CD4-positive, CD25-positive, alpha-beta regulatory T cell (primary cell): Measurements from ENCODE around the gene ANXA9. TPM values are rescaled to one million over a fixed set of nuclear protein-coding genes. Genes with fewer than 3 reads are reported as not detected.

ENCODE experiments used
- ATAC-seq, 2 donors: fragments of 150-1000 bp; cut with Tn5 transposase; one replicate each; pipeline ENCODE4 v1.10.0; 2021; ENCODE audit warnings: low read depth in 2 of 2, moderate number of reproducible peaks in 2 of 2, moderate library complexity in 1 of 2
- DNase-seq, 3 donors: peaks; one replicate each; pipeline versions ENCODE4 v3.0.0 to v3.0.0-alpha.2; 2012 to 2022; ENCODE audit warnings: mixed read lengths in 1 of 3
- H3K27ac ChIP-seq: one replicate; pipeline ENCODE4 v1.7.0; 2013; ENCODE audit warnings: mild to moderate bottlenecking, low read length; ENCODE audit not compliant: insufficient read depth, poor library complexity, severe bottlenecking
- H3K27me3 ChIP-seq: one replicate; pipeline ENCODE4 v1.7.0; 2013; ENCODE audit warnings: low read length; ENCODE audit not compliant: control insufficient read depth, insufficient read depth
- H3K36me3 ChIP-seq: one replicate; pipeline ENCODE4 v1.7.0; 2013; ENCODE audit warnings: mild to moderate bottlenecking, low read length, moderate library complexity; ENCODE audit not compliant: control insufficient read depth, insufficient read depth
- H3K4me1 ChIP-seq: 2 replicates; pipeline ENCODE4 v1.7.0; 2013; ENCODE audit warnings: mild to moderate bottlenecking, low read length; ENCODE audit not compliant: insufficient read depth, control insufficient read depth, poor library complexity, severe bottlenecking
- H3K4me3 ChIP-seq: one replicate; pipeline ENCODE4 v1.7.0; 2013; ENCODE audit warnings: low read depth, mild to moderate bottlenecking, low read length, moderate library complexity
- H3K9me3 ChIP-seq, 2 experiments: 1 replicate in 1 of 2; 2 replicates in 1 of 2; pipeline ENCODE4 v1.7.0; 2013; ENCODE audit warnings: low read length in 2 of 2, mild to moderate bottlenecking in 1 of 2, moderate library complexity in 1 of 2; ENCODE audit not compliant: control insufficient read depth in 2 of 2
- H3K27ac Mint-ChIP-seq, 3 donors: one replicate each; pipeline ENCODE4 v1.8.0; 2020 to 2022; ENCODE audit warnings: mild to moderate bottlenecking in 3 of 3, mixed read lengths in 3 of 3, moderate library complexity in 2 of 3
- H3K27me3 Mint-ChIP-seq: one replicate; pipeline ENCODE4 v1.8.0; 2022; ENCODE audit warnings: mild to moderate bottlenecking, mixed read lengths
- H3K36me3 Mint-ChIP-seq: one replicate; pipeline ENCODE4 v1.8.0; 2020; ENCODE audit warnings: mixed read lengths
- H3K4me1 Mint-ChIP-seq, 4 donors: one replicate each; pipeline ENCODE4 v1.8.0; 2020 to 2022; ENCODE audit warnings: mixed read lengths in 4 of 4, mild to moderate bottlenecking in 1 of 4
- H3K4me3 Mint-ChIP-seq, 4 donors: one replicate each; pipeline ENCODE4 v1.8.0; 2020 to 2022; ENCODE audit warnings: mild to moderate bottlenecking in 4 of 4, mixed read lengths in 4 of 4, moderate library complexity in 3 of 4
- H3K9me3 Mint-ChIP-seq, 7 donors: one replicate each; pipeline ENCODE4 v1.8.0; 2020 to 2022; ENCODE audit warnings: mixed read lengths in 7 of 7, mild to moderate bottlenecking in 3 of 7, moderate library complexity in 2 of 7
- polyA plus RNA-seq, 4 donors: library from polyadenylated mRNA; unstranded; fragments of 300-500 nt; fragmentation: Illumina TruSeq; gene quantifications; one replicate each; pipeline ENCODE4 v1.2.3, GENCODE V29; 2021
- total RNA-seq: library from RNA; stranded (reverse); gene quantifications from one replicate; pipeline ENCODE4 v1.2.3, GENCODE V29; 2022

Gene ANXA9
- total and polyA plus RNA-seq, 5 donors from 2014 or later: not detected

DNA sequence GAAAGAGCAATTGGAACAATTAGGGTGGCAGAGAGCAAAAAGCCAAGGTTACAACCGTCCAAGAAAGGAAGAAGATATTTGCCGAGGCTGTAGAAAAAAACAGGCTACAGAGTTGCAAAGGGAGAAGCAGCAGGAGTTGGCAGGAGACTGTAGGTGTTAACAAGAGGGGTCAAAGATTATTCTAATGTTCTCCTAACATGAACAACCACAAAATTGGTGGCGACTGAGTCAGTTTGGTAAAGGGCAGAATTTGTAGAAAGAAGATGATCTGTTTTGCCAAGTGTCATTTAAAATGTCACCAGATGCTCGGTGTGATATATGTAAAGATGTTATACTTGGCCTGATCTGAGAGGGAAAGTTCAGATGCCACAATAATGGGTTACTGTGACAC, 25.8 kb downstream of the ANXA9 start:
- no peak for DNase-seq
- H3K4me1 ChIP-seq: peaks cover 70% of the 10 kb centered on the region
- peak overlapping the region; percentile 90 for H3K4me3 ChIP-seq
- peak overlapping the region; percentile 97 for H3K27ac ChIP-seq
- H3K4me3 Mint-ChIP-seq: peak overlapping the region; percentile 95 to 98 (median 96)
- ATAC-seq: no peak
- H3K36me3 ChIP-seq: no peaks in the 10 kb centered on the region
- H3K9me3 ChIP-seq: no peaks in the 10 kb centered on the region
- H3K27me3 Mint-ChIP-seq: no peaks in the 10 kb centered on the region
- H3K27ac Mint-ChIP-seq: peak overlapping the region; percentile 96 to 98 (median 97)
- H3K4me1 Mint-ChIP-seq: peaks cover 27 to 93% (median 53%) of the 10 kb centered on the region in 4 donors
- H3K9me3 Mint-ChIP-seq: no peaks in the 10 kb centered on the region
- peaks cover 13% of the 10 kb centered on the region for H3K36me3 Mint-ChIP-seq
- no peaks in the 10 kb centered on the region for H3K27me3 ChIP-seq

DNA sequence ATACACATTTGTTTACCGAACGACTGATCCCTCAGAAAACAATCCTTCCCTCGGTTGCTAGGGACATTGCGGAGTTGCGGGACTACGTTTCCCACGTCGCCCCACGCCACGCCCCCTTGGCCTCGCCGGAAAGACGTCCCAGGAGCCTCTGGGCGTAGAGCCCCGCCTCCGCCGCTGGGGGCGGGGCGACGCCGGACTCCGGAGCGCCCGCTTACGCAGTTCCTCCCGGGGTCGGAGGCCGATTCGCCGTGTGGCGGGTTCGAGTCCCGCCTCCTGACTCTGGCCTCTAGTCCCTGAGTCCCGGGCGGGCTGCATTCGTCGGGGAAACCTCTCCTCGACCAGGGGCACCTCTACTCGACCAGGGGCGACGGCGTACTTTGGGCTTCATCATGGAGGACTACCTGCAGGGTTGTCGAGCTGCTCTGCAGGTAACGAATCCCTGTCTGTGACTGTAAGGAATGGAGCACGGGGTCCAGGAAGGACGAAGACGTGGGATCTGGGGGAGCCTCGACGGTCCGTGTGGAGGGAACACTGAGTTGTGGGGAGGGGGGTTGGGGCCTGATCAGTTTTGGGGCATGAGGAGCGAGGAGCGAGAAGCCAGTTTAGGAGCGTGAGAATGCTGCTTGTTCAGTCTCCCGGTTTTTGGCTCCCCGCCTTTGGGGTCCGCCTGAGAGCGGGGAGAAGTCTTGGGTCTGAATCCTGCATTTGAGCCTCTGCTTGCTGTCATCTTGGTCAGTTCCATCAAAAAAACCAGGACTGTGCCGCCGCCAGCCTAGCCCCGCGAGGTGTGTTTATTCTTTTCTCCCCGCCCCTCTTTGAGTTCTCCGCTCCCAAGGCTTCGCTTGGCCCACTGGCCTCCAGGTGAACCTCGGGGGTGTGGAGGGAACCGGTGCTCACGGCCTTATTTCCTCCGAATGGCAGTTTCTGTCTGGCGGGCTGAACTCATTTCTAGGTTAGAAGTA, 26.4 kb downstream of the ANXA9 start, which contains the start of gene PRUNE1:
PRUNE1 (plus strand) TSS at position 206 of the 962 bp plus-strand sequence; CDS start at position 390, 184 bp downstream.
- H3K36me3 Mint-ChIP-seq: peaks cover 13% of the 10 kb centered on the region
- H3K4me1 ChIP-seq: peaks cover 63% of the 10 kb centered on the region

GRCh38 chr1:151009206-151009587, 27.1 kb downstream of the ANXA9 start:
- no peaks in the 10 kb centered on the region for H3K9me3 Mint-ChIP-seq
- no peaks in the 10 kb centered on the region for H3K36me3 ChIP-seq
- H3K27me3 ChIP-seq: no peaks in the 10 kb centered on the region
- H3K36me3 Mint-ChIP-seq: peaks cover 15% of the 10 kb centered on the region
- no peak for DNase-seq
- no peaks in the 10 kb centered on the region for H3K9me3 ChIP-seq
- peak overlapping the region; percentile 96 to 98 (median 97) for H3K27ac Mint-ChIP-seq
- peaks cover 58% of the 10 kb centered on the region for H3K4me1 ChIP-seq
- H3K4me3 Mint-ChIP-seq: peak overlapping the region; percentile 95 to 98 (median 96)
- H3K27ac ChIP-seq: peak overlapping the region; percentile 97
- ATAC-seq: no peak
- no peaks in the 10 kb centered on the region for H3K27me3 Mint-ChIP-seq
- H3K4me1 Mint-ChIP-seq: peaks cover 27 to 91% (median 52%) of the 10 kb centered on the region in 4 donors
- peak overlapping the region; percentile 90 for H3K4me3 ChIP-seq

More for the DNA sequence above, 26.4 kb downstream of the ANXA9 start, which contains the start of gene PRUNE1:
- peak; percentile 91 to 96 (median 95) for DNase-seq
- peak within 1 kb of the TSS; percentile 90 for H3K4me3 ChIP-seq
- no peaks in the 10 kb centered on the region for H3K9me3 ChIP-seq
- Mint-ChIP-seq H3K4me3 (peak within 1 kb of the TSS; percentile 95 to 98 (median 96)), H3K4me1 (peaks cover 27 to 94% (median 52%) of the 10 kb centered on the region in 4 donors), H3K9me3 (no peaks in the 10 kb centered on the region), H3K27me3 (no peaks in the 10 kb centered on the region), H3K27ac (peak within 1 kb of the TSS; percentile 96 to 98 (median 97))
- no peaks in the 10 kb centered on the region for H3K27me3 ChIP-seq
- peak; percentile 92 to 93 for ATAC-seq
- peak within 1 kb of the TSS; percentile 97 for H3K27ac ChIP-seq
- H3K36me3 ChIP-seq: no peaks in the 10 kb centered on the region

DNA sequence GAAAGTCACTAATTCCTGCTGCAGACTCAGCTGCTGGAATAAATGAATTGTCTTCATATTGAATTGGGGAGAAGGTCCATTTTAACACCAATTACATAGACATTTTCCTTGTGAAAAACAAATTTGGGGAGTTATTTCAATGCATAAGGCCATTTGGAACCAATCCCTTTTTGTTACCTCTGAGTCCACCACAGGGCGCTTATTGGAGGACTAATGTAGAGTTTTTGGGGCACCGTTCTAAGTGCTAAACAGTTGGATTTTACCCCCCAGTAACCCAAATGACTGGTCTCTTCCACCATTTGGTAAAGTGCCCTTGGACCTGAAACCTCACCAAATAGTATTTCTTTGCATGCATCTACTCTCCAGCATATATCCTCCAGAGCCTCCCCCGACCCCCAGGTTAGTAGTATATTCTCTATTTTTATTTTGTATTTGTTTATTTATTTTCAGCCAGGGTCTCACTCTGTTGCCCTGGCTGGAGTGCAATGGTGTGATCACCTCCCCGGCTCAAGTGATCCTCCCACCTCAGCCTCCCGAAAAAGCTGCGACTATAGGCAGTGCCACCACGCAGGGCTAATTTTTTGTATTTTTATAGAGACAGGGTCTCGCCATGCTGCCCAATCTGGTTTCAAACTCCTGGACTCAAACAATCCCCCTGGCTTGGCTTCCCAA, 27.7 kb downstream of the ANXA9 start:
- H3K27ac ChIP-seq: no peak overlapping the region
- no peaks in the 10 kb centered on the region for H3K27me3 ChIP-seq
- H3K27me3 Mint-ChIP-seq: no peaks in the 10 kb centered on the region
- H3K9me3 ChIP-seq: no peaks in the 10 kb centered on the region
- H3K4me1 Mint-ChIP-seq: peaks cover 31 to 88% (median 54%) of the 10 kb centered on the region in 4 donors
- H3K9me3 Mint-ChIP-seq: no peaks in the 10 kb centered on the region
- DNase-seq (no peak), ATAC-seq (no peak)
- peaks cover 54% of the 10 kb centered on the region for H3K4me1 ChIP-seq
- peak overlapping the region; percentile 95 to 98 (median 96) for H3K4me3 Mint-ChIP-seq
- H3K36me3 ChIP-seq: no peaks in the 10 kb centered on the region
- H3K4me3 ChIP-seq: peak overlapping the region; percentile 90
- H3K36me3 Mint-ChIP-seq: peaks cover 15% of the 10 kb centered on the region
- peak overlapping the region; percentile 48 to 98 (median 97) for H3K27ac Mint-ChIP-seq

DNA sequence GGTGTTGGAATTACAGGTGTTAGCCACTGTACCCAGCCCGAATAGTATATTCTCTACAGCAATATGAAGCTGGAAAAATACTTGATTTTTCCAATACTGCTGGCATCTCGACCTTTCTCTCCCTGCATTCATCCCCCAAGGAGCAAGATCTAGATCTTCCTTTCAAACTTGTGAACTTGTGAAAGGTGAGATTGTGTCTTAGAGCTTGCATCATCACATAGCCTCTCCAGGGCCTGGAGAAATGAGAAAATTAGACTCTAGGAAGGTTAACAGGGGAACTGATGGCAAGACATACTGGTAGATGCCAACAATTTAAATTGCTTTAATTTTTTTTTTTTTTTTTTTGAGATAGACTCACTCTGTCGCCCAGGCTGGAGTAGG, 28.2 kb downstream of the ANXA9 start:
- Histone ChIP-seq H3K36me3 (no peaks in the 10 kb centered on the region), H3K9me3 (no peaks in the 10 kb centered on the region), H3K27ac (peak overlapping the region; percentile 2), H3K27me3 (no peaks in the 10 kb centered on the region), H3K4me1 (peaks cover 49% of the 10 kb centered on the region), H3K4me3 (no peak overlapping the region)
- no peak for ATAC-seq
- Mint-ChIP-seq H3K4me1 (peaks cover 31 to 84% (median 52%) of the 10 kb centered on the region in 4 donors), H3K27ac (peak overlapping the region in 2 of 3 donors; percentile 25 to 97), H3K4me3 (peak overlapping the region; percentile 89 to 98 (median 96)), H3K27me3 (no peaks in the 10 kb centered on the region), H3K9me3 (no peaks in the 10 kb centered on the region), H3K36me3 (peaks cover 15% of the 10 kb centered on the region)
- no peak for DNase-seq

DNA sequence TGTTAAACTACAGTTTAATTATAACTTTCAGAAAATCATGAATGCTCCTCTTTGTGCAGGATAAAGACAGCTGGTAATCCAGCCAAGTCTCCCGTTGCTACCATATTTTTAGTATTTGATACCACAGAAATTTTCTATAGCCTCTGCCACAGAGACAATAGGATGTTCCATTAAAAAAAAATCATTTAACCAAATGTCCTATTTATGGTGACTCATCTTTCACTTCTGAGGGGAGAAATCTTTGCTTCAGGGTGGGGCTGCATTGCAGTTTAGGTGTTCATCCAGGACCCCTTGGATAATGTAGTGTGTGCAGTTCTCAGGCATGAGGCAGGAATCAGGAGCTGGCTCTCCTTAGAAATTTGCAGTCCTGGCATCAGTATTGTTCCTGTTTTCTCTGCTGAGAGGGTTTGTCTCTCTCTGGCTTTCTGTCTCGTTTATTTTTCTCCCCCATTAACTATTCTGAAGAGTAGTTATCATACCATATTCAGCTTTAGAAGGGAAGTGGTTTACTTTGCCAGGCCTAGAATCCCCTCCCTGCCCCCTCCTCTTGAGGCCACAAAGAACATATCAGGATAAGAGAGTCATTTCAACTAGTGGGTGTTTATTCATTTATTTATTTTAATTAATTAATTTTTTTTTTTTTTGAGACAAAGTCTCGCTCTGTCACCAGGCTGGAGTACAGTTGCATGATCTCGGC, 29.2 kb downstream of the ANXA9 start:
- Histone ChIP-seq H3K4me3 (no peak overlapping the region), H3K36me3 (no peaks in the 10 kb centered on the region), H3K27me3 (no peaks in the 10 kb centered on the region), H3K27ac (no peak overlapping the region), H3K9me3 (no peaks in the 10 kb centered on the region), H3K4me1 (peaks cover 41% of the 10 kb centered on the region)
- Mint-ChIP-seq H3K27ac (peak overlapping the region in 1 of 3 donors; percentile 91), H3K9me3 (no peaks in the 10 kb centered on the region), H3K4me1 (peaks cover 31 to 74% (median 44%) of the 10 kb centered on the region in 4 donors), H3K4me3 (peak overlapping the region; percentile 35 to 98 (median 58)), H3K36me3 (peaks cover 15% of the 10 kb centered on the region), H3K27me3 (no peaks in the 10 kb centered on the region)
- ATAC-seq (no peak), DNase-seq (no peak)
